Measurements from ENCODE around the gene ZNF280D. TPM values are rescaled to one million over a fixed set of nuclear protein-coding genes. Genes with fewer than 3 reads are reported as not detected.

ZNF280D gene
- total and polyA plus RNA-seq, 2 of the 8 experiments (the other 6 are each of a cell fraction or from before 2014, with no cell fraction given), result 7.4 to 27.5 TPM

DNA sequence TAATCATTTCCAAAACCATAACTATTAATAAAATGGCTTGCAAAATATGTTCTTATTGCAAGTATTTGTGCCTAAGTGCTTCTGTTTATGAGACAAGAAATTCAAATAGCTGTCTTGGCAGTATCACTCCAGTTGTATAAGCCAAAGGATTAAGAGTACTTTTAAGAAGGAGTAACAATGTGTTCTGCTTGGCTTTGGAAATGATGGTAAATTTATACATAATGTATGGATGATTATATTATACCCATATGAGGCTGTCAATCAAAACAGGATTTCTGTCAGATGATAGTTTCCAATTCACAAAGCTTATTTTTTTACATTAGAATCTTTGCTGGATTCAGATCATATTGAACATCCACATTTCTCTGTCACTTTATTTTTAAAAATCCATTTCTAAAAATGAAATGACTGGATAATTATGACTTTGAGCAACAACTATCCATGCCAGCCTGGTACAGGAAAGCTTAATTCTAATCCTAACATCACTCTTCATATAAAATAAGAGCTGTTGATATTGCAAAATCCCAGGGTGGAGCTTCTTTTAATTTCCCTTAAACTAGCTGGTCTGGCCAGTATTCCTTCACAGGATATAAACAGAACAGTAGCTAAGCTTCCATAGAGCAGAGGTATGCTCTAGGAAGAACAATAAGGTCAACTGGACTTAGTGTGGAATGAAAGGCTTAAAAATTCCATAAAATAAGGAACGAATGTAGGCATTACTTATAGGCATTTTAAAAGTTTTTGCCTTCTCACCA lies 30.0 kb upstream of the ZNF280D start (continued):
- TF ChIP-seq BCL11A (IDR thresholded peaks at IDR 0.05; ENCODE audit: low read depth in 2 of 2, low read length in 2 of 2) (no peak), TAF1 (IDR thresholded peaks at IDR 0.05; ENCODE audit: low read depth, low read length) (no peak)

Data from H1 (cell line).